CD4-positive, alpha-beta T cell treated with Interleukin-15 for 1 hour (primary cell): ENCODE measurements around the gene OVAAL.

Experiments
- DNase-seq: peaks from one replicate; pipeline ENCODE4 v3.0.0-alpha.2; 2020

The OVAAL gene

GRCh38 chr1:180571060-180571831 is 12.5 kb downstream of the OVAAL start:
- no peak for DNase-seq

- no peak for DNase-seq
Observed at GRCh38 chr1:180571832-180572636, 13.3 kb downstream of the OVAAL start.

- no peak for DNase-seq
Observed at GRCh38 chr1:180572760-180573159, 14.0 kb downstream of the OVAAL start.

GRCh38 chr1:180574031-180574713 is 15.4 kb downstream of the OVAAL start:
- DNase-seq = no peak

GRCh38 chr1:180577361-180577760 is 18.6 kb downstream of the OVAAL start:
- no peak for DNase-seq

GRCh38 chr1:180579961-180580611 is 21.3 kb downstream of the OVAAL start:
- DNase-seq = no peak

GRCh38 chr1:180581635-180582039 is 22.9 kb downstream of the OVAAL start:
- DNase-seq = no peak

- DNase-seq = no peak
Observed at GRCh38 chr1:180584869-180585268, 26.1 kb downstream of the OVAAL start.

- DNase-seq = no peak
Observed at GRCh38 chr1:180585994-180586359, 27.2 kb downstream of the OVAAL start.

- no peak for DNase-seq
Observed at GRCh38 chr1:180586671-180587155, 27.9 kb downstream of the OVAAL start.

GRCh38 chr1:180588121-180588520 is 29.4 kb downstream of the OVAAL start:
- no peak for DNase-seq

GRCh38 chr1:180590889-180591288 is 32.1 kb downstream of the OVAAL start:
- DNase-seq = no peak

GRCh38 chr1:180593382-180593781 is 34.6 kb downstream of the OVAAL start:
- DNase-seq = no peak

GRCh38 chr1:180594723-180595122 is 36.0 kb downstream of the OVAAL start:
- no peak for DNase-seq

GRCh38 chr1:180595966-180596365 is 37.2 kb downstream of the OVAAL start:
- DNase-seq = no peak

GRCh38 chr1:180597520-180597919 is 38.8 kb downstream of the OVAAL start:
- no peak for DNase-seq

GRCh38 chr1:180598333-180598974 is 39.7 kb downstream of the OVAAL start:
- no peak for DNase-seq

GRCh38 chr1:180600343-180600742 is 41.6 kb downstream of the OVAAL start:
- DNase-seq = no peak

GRCh38 chr1:180601512-180601911 is 42.7 kb downstream of the OVAAL start:
- DNase-seq = no peak

- DNase-seq = no peak
Observed at GRCh38 chr1:180603223-180603849, 44.6 kb downstream of the OVAAL start.

- no peak for DNase-seq
Observed at GRCh38 chr1:180603850-180604226, 45.1 kb downstream of the OVAAL start.

- no peak for DNase-seq
Observed at GRCh38 chr1:180606155-180606554, 47.4 kb downstream of the OVAAL start.
